Spleen (tissue), 11 donors: ENCODE results near the gene AFAP1. TPM values are rescaled to one million over a fixed set of nuclear protein-coding genes. Genes with fewer than 3 reads are reported as not detected.

ENCODE experiments used
- DNase-seq: peaks from one replicate; pipeline ENCODE4 v3.0.0-alpha.2; 2020
- H3K27ac ChIP-seq, 8 donors: fragments of 200-600 bp; sonication (generic) in 7 of 8; 1 replicate in 4 of 8; 2 replicates in 4 of 8; pipeline versions ENCODE4 v1.5.0 to v1.8.0; 2016 to 2021; ENCODE audit warnings: inconsistent platforms in 4 of 8, mild to moderate bottlenecking in 4 of 8, moderate library complexity in 1 of 8
- H3K27me3 ChIP-seq, 7 donors: fragments of 200-600 bp; sonication (generic) in 6 of 7; replicated peaks in 1 of 7; 1 replicate in 4 of 7; 2 replicates in 3 of 7; pipeline versions ENCODE4 v1.5.0 to v1.8.0; 2016 to 2021; ENCODE audit warnings: inconsistent platforms in 3 of 7, mild to moderate bottlenecking in 1 of 7
- H3K36me3 ChIP-seq, 6 donors: fragments of 200-600 bp; sonication (generic) in 5 of 6; 1 replicate in 4 of 6; 2 replicates in 2 of 6; pipeline versions ENCODE4 v1.5.0 to v1.8.0; 2016 to 2021; ENCODE audit warnings: inconsistent platforms in 2 of 6
- H3K4me1 ChIP-seq, 6 donors: fragments of 200-600 bp; sonication (generic) in 5 of 6; 1 replicate in 3 of 6; 2 replicates in 3 of 6; pipeline versions ENCODE4 v1.5.0 to v1.8.0; 2016 to 2021; ENCODE audit warnings: inconsistent platforms in 3 of 6
- H3K4me3 ChIP-seq, 8 donors: fragments of 200-600 bp; sonication (generic) in 7 of 8; 1 replicate in 4 of 8; 2 replicates in 4 of 8; pipeline versions ENCODE4 v1.5.0 to v1.8.0; 2016 to 2021; ENCODE audit warnings: inconsistent platforms in 4 of 8, mild to moderate bottlenecking in 4 of 8, moderate library complexity in 2 of 8
- H3K9me3 ChIP-seq, 8 donors: fragments of 200-600 bp; sonication (generic) in 7 of 8; 1 replicate in 4 of 8; 2 replicates in 4 of 8; pipeline versions ENCODE4 v1.5.0 to v1.8.0; 2016 to 2021; ENCODE audit warnings: inconsistent platforms in 4 of 8
- CTCF ChIP-seq, 11 experiments: fragments of 200-600 bp in 7 of 11; fragments of 450-650 bp in 4 of 11; sonication (generic) in 4 of 11; IDR thresholded peaks in 8 of 11; conservative IDR thresholded peaks in 3 of 11; 1 replicate in 7 of 11; 2 replicates in 4 of 11; pipeline versions ENCODE4 v1.4.0 to v1.8.0; 2016 to 2021; ENCODE audit warnings: antibody characterized with exemption in 11 of 11, inconsistent platforms in 4 of 11, mild to moderate bottlenecking in 1 of 11
- POLR2A ChIP-seq, 3 donors: fragments of 450-650 bp; IDR thresholded peaks; one replicate each; pipeline ENCODE4 v1.5.1; 2017; ENCODE audit warnings: antibody characterized with exemption in 3 of 3, mild to moderate bottlenecking in 1 of 3
- POLR2AphosphoS5 ChIP-seq, 3 donors: sonication (generic); formaldehyde crosslinking; IDR thresholded peaks; one replicate each; pipeline ENCODE4 v1.5.1; 2017; ENCODE audit warnings: antibody characterized with exemption in 3 of 3
- WGBS, 5 donors: extraction: QIAGEN DNeasy Blood & Tissue Kit in 3 of 5; methylation state at CpG; one replicate each; pipeline versions ENCODE4 v1.1.5 to v1.1.7; 2013 to 2018; 5-methylcytosine and 5-hydroxymethylcytosine counted together
- intact Hi-C: fragments of 100-400 bp; cut with DNase I; formaldehyde crosslinking; loops from one replicate; pipeline ENCODE4 v1.15.0; 2023; ENCODE audit warnings: low total_unique reads
- polyA plus RNA-seq, 3 donors: library from polyadenylated mRNA; stranded (reverse); fragments of 200-250 nt; gene quantifications; one replicate each; pipeline ENCODE4 v1.2.1, GENCODE V29; 2013
- total RNA-seq, 7 donors: library from RNA; depleted of rRNA in 3 of 7; stranded (reverse); fragments of >200 nt in 3 of 7; fragmentation: NEBNext Ultra II Directional in 4 of 7; extraction: Animal tissue kit (Norgen Biotek cat#: 25700) in 4 of 7; gene quantifications; one replicate each; pipeline versions ENCODE4 v1.1.0 to v1.2.1, GENCODE V29; 2016 to 2021
- donor health status: healthy with polysubstance abuse.
- donor health status: DM: no; HTN: no; CAD: no; lungs with moderate emphysema.
- donor health status: DM: no; HTN: no; CAD: no.
- donor health status: Bipolar disorder and iron deficiency.
- donor health status: healthy.
- donor health status: DM: no; HTN: no; CAD: no.
- donor health status: DM: yes; HTN: yes; CAD: no.

The AFAP1 gene
- total and polyA plus RNA-seq, 10 donors: 1.6 to 29.2 (median 12.1) TPM

GRCh38 chr4:7709431-7709830 lies 230.2 kb downstream of the AFAP1 start:
- TF ChIP-seq POLR2AphosphoS5 (IDR thresholded peaks at IDR 0.05): no peak
- no peak for TF ChIP-seq POLR2A (IDR thresholded peaks at IDR 0.05)
- TF ChIP-seq CTCF (IDR thresholded peaks at IDR 0.05 in 8 of 11, conservative IDR thresholded peaks at IDR 0.05 in 3 of 11): no peak
- no peak for DNase-seq
- H3K36me3 ChIP-seq: no peaks in the 10 kb centered on the region
- H3K4me3 ChIP-seq: no peak overlapping the region
- peaks cover 0 to 8% (median 5%) of the 10 kb centered on the region in 8 donors for H3K9me3 ChIP-seq
- H3K27me3 ChIP-seq: peaks cover 0 to 6% (median 0%) of the 10 kb centered on the region in 7 donors
- no peak overlapping the region for H3K27ac ChIP-seq
- H3K4me1 ChIP-seq: no peaks in the 10 kb centered on the region
- 89 to 95% (median 91%) methylated on average over 6 of the region's 6 CpGs for whole genome bisulfite sequencing, 5 donors
- intact Hi-C loops: no loop called here

DNA sequence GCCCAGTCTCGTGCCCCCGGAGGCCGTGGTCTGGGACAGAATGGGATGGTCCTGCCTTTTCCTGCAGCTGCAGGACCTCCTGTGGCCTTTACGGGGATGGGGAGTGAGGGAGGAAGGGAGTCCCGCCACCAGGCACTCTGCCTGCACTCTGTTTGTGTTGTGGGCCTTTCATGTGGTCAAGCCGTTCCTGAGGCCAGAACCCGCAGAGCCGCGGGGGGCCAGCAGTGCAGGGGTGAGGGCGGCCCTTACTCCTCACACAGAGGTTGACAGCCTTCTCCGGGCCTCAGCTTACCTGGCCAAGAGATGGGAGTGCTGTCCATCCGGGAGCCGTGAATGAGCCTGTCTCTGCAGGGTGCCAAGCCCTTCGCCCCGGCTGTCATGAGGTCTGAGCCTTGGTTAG lies 230.7 kb downstream of the AFAP1 start:
- no peak overlapping the region for H3K27ac ChIP-seq
- intact Hi-C loops: no loop called here
- no peak for DNase-seq
- H3K9me3 ChIP-seq: peaks cover 0 to 3% (median under 1%) of the 10 kb centered on the region in 8 donors
- H3K36me3 ChIP-seq: no peaks in the 10 kb centered on the region
- peaks cover 0 to 6% (median 0%) of the 10 kb centered on the region in 7 donors for H3K27me3 ChIP-seq
- TF ChIP-seq POLR2A (IDR thresholded peaks at IDR 0.05) (no peak), POLR2AphosphoS5 (IDR thresholded peaks at IDR 0.05) (no peak), CTCF (IDR thresholded peaks at IDR 0.05 in 8 of 11, conservative IDR thresholded peaks at IDR 0.05 in 3 of 11) (no peak)
- 43 to 56% (median 45%) methylated on average over 8 to 15 of the region's 15 CpGs for WGBS, 5 donors
- no peak overlapping the region for H3K4me3 ChIP-seq
- H3K4me1 ChIP-seq: no peaks in the 10 kb centered on the region

Other genes with a start within 250 kb of the AFAP1 start
- gene ABLIM2, start 219.0 kb upstream of the AFAP1 start, total RNA-seq: 100 to 1,000 TPM in 4 of 7 donors, 10 to 100 TPM in 3; 41.8 to 127 (median 100) TPM
- 10 to 100 TPM; 11.8 to 49.8 (median 26.6) TPM for gene ABLIM2, start 219.0 kb upstream of the AFAP1 start, polyA plus RNA-seq